Activated T-cell treated with anti-CD3 and anti-CD28 coated beads for 48 hours (primary cell): ENCODE measurements around the gene EPC1.
A peak's percentile ranks its signal among the peaks of the same experiment; 100 is the strongest.
"Not testable (repeated sequence)": the region's sequence is repeated elsewhere in the genome, so short reads cannot be mapped to it uniquely, and the experiment has no call there.

Source experiments
- DNase-seq: peaks from one replicate; pipeline ENCODE4 v3.0.0-alpha.2; 2020; ENCODE audit warnings: low read depth

The EPC1 gene, protein sequence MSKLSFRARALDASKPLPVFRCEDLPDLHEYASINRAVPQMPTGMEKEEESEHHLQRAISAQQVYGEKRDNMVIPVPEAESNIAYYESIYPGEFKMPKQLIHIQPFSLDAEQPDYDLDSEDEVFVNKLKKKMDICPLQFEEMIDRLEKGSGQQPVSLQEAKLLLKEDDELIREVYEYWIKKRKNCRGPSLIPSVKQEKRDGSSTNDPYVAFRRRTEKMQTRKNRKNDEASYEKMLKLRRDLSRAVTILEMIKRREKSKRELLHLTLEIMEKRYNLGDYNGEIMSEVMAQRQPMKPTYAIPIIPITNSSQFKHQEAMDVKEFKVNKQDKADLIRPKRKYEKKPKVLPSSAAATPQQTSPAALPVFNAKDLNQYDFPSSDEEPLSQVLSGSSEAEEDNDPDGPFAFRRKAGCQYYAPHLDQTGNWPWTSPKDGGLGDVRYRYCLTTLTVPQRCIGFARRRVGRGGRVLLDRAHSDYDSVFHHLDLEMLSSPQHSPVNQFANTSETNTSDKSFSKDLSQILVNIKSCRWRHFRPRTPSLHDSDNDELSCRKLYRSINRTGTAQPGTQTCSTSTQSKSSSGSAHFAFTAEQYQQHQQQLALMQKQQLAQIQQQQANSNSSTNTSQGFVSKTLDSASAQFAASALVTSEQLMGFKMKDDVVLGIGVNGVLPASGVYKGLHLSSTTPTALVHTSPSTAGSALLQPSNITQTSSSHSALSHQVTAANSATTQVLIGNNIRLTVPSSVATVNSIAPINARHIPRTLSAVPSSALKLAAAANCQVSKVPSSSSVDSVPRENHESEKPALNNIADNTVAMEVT

GRCh38 chr10:32346551-32347362, at the start of gene EPC1:
EPC1 (minus strand) TSS chr10:32347158; CDS start chr10:32346915, 243 bp downstream.
- DNase-seq = peak; percentile 86

GRCh38 chr10:32393911-32394310, 47.0 kb upstream of the EPC1 start:
- DNase-seq = no peak

DNA sequence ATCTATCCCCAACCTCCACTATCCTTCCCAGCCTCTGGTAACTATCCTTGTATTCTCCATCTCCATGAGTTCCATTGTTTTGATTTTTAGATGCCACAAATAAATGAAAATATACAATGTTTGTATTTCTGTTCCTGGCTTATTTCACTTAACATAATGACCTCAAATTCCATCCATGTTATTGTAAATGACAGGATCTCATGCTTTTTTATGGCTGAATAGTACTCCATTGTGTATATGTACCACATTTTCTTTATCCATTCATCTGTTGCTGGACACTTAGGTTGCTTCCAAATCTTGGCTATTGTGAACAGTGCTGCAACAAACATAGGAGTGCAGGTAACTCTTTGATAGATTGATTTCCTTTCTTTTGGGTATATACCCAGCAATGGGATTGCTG, 45.3 kb upstream of the EPC1 start:
- not testable (repeated sequence) for DNase-seq

GRCh38 chr10:32390193-32390592, 43.2 kb upstream of the EPC1 start:
- no peak for DNase-seq

- DNase-seq = no peak
These were observed 41.5 kb upstream of the EPC1 start for GRCh38 chr10:32388258-32389027.

- DNase-seq = no peak
These were observed 39.8 kb upstream of the EPC1 start for GRCh38 chr10:32386623-32387260.

DNA sequence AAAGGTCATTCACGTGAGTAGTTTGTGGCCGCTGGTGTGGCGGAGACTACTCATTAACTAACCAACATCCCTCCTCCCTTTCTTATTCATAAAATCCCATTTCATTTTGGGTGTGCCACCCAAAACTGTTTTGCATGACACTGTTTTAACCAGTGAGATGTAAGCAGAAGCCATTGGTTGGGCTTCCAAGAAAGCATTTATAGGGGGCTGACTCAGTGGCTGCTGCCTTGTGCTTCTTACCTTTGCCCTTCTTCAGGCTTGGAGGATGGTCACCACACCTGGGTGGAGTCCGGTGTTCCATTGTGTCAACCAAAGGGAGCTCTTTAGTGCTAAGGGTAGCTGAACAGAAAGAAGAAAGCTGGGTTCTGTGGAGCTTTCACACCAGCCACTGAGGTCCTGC, 37.2 kb upstream of the EPC1 start:
- DNase-seq = no peak

- DNase-seq = no peak
These were observed 34.2 kb upstream of the EPC1 start for GRCh38 chr10:32381165-32381564.

DNA sequence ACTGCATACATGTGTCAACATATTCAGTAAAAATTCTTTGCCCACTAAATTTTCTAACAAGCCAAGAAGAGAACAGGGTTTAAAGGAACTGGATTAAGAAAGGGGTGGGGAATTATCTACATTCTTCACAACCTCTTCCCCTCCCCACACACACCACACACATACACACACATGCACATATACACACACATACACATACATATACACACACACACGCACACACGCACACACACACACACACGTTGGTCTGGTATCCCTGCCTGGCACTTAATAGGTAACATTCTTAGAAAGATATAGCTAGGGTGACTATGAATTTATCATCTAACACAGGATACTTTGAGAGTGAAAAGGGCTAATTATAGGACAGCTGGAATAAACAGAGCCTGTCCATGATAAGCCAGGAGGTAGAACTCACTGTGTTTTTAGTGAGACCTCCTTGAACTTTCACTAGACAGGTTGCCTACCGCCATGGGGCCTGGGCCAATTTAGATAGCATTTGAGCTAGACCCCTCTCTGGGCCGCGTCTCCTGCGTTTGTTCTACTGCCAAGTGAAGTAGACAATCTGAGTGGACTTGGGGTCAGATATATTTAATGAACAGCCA, 33.1 kb upstream of the EPC1 start:
- DNase-seq = no peak

DNA sequence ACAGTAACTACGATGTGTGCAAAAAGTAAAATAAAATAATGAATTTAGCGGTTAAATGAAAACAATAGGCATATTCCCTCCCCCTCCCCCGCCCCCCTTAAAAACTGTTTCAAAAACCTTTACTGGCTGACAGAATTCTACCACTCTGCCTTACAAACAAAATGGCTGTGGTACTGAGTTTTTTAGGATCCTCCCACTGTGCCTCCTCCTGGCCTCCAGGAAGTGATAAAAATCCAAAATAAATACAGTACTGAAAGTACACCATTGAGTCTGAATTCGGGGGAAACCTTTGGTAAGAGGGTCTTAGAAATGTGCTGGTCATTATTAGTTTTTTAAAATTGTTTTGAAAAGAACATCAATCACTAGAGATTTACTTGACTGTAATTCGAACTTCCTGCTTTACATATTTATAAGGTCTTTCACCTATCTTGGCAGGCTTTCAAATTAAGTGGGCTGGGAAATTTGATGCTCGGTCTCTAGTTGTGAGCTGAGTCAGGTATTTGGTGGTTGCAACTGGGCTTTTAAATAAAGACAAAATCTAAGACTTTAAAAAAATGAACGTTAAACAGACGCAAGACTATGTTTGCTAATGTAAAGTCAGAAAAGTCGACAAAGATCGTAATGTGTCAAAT, 32.5 kb upstream of the EPC1 start:
- no peak for DNase-seq

GRCh38 chr10:32378363-32379317, 31.7 kb upstream of the EPC1 start:
- peak; percentile 84 for DNase-seq

- no peak for DNase-seq
These were observed 30.7 kb upstream of the EPC1 start for GRCh38 chr10:32377458-32378259.

DNA sequence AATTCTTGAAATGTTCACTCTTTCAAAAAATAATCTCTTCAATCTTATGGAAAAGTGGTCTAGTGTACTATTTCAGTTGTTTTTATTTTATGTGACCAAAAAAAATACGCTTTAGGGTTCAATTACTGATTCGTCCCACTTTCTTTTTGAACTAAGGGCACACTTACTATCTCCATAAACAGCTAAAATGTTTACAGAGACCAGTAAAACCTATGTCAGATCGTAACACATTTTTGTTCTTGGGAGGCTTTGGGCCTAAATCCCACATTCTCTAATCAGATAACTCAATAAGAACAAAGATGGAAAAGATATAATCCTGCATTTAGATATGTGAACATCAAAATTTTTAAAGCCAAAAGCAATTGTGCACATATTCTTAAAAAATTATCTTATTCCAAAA, 29.8 kb upstream of the EPC1 start:
- no peak for DNase-seq

GRCh38 chr10:32376097-32376496, 29.1 kb upstream of the EPC1 start:
- no peak for DNase-seq

DNA sequence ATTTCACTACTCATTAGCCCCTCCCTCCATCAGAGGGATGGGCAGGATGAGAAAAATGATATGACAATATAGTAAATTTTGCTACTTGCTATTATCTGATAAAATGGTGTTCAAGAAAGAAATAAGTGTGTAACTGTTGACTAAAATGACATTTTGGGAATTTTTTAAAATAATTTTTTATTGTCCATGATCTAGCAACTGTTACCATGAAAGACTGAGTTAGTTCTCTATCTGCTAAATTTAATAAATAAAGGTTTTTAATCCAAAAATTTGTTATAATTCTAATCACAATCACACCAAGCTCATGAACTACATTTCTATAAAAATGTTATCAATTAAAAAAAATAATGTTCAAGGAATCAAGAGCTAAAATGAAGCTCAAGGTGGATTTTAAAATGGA, 28.7 kb upstream of the EPC1 start:
- DNase-seq = no peak

DNA sequence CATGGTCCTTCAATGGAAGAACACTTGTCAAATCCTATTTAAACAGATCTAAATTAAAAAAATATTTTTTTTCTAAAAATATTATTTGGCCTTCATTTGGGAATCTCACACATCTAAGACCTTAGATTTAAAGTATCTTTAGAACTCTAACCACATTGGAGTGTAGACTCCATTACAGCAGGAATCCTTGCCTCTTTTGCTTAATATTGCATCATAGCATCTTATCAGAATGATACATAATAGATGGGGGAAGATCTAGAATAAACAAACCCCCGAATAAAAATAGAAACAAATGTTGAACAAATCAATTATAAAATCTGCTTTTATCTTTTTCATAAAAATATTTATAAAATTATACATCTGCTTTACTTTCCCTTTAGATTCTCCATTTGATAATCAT, 27.6 kb upstream of the EPC1 start:
- DNase-seq = no peak

GRCh38 chr10:32373496-32373895, 26.5 kb upstream of the EPC1 start:
- no peak for DNase-seq

- DNase-seq = no peak
These were observed 26.1 kb upstream of the EPC1 start for GRCh38 chr10:32373031-32373430.
